Measurements from ENCODE around the gene FBXO36. TPM values are rescaled to one million over a fixed set of nuclear protein-coding genes. Genes with fewer than 3 reads are reported as not detected.
"Not testable (repeated sequence)": the region's sequence is repeated elsewhere in the genome, so short reads cannot be mapped to it uniquely, and the experiment has no call there.

FBXO36 gene
- total RNA-seq, 1 experiment from 2014 or later = 3.1 TPM

GRCh38 chr2:229955663-229956062, 33.4 kb downstream of the FBXO36 start:
- POLR2A ChIA-PET (ENCODE audit: low non-redundant PET) = no interaction called here

DNA sequence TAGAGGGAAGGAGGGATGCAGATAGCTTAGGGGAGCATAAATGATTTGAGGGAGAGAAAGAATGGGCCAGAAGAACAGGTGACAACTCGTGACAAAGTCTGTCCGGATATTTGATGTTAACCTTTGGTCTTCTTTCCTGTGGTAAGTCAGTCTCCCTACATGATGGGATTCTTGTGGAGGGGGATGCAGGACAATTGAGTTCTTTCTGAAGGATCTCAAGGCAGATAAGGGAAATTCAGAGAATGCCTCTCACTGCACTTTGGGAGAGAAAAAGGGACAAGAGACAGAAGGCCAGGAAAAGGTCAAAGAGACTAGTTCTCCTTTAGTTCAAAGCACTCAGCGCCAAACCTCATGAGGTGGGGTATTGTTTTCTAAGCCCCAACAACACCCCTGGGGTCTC, 34.2 kb downstream of the FBXO36 start:
- intact Hi-C loops (cut with micrococcal nuclease; ENCODE audit: unreplicated experiment) = no loop called here
- H3K9me3 ChIP-seq (ENCODE audit: low read depth, low read length, poor library complexity, severe bottlenecking) = no peaks in the 10 kb centered on the region
- no peak overlapping the region for H3K4me3 ChIP-seq (ENCODE audit: low read depth, low read length, poor library complexity, severe bottlenecking)
- H3K4me1 ChIP-seq (ENCODE audit: insufficient read depth, low read length, poor library complexity, severe bottlenecking) = no peaks in the 10 kb centered on the region
- H3K27ac ChIP-seq (ENCODE audit: low read depth, low read length, poor library complexity, severe bottlenecking) = no peak overlapping the region
- ChIA-PET CTCF (no interaction called here), POLR2A (ENCODE audit: low non-redundant PET) (no interaction called here)
- no peaks in the 10 kb centered on the region for H3K27me3 ChIP-seq (replicated peaks; ENCODE audit: insufficient read depth, low read depth, low read length, poor library complexity)
- H3K36me3 ChIP-seq (ENCODE audit: insufficient read depth, low read length, poor library complexity, severe bottlenecking) = no peaks in the 10 kb centered on the region
- DNase-seq (ENCODE audit: low spot score) = no peak
- TF ChIP-seq, protein P1, sequence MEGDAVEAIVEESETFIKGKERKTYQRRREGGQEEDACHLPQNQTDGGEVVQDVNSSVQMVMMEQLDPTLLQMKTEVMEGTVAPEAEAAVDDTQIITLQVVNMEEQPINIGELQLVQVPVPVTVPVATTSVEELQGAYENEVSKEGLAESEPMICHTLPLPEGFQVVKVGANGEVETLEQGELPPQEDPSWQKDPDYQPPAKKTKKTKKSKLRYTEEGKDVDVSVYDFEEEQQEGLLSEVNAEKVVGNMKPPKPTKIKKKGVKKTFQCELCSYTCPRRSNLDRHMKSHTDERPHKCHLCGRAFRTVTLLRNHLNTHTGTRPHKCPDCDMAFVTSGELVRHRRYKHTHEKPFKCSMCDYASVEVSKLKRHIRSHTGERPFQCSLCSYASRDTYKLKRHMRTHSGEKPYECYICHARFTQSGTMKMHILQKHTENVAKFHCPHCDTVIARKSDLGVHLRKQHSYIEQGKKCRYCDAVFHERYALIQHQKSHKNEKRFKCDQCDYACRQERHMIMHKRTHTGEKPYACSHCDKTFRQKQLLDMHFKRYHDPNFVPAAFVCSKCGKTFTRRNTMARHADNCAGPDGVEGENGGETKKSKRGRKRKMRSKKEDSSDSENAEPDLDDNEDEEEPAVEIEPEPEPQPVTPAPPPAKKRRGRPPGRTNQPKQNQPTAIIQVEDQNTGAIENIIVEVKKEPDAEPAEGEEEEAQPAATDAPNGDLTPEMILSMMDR (conservative IDR thresholded peaks at IDR 0.05; ENCODE audit: low read depth, low read length) = no peak
- no peak for TF ChIP-seq EZH2 (IDR thresholded peaks at IDR 0.05; ENCODE audit: borderline replicate concordance, low read depth, low read length, poor library complexity, severe bottlenecking)
- no TSS peak for BruUV-seq (replicated peaks)

More at GRCh38 chr2:229955663-229956062, 33.4 kb downstream of the FBXO36 start:
- no peaks in the 10 kb centered on the region for H3K9me3 ChIP-seq (ENCODE audit: low read depth, low read length, poor library complexity, severe bottlenecking)
- CTCF ChIA-PET = no interaction called here
- no peak for DNase-seq (ENCODE audit: low spot score)
- no peak overlapping the region for H3K4me3 ChIP-seq (ENCODE audit: low read depth, low read length, poor library complexity, severe bottlenecking)
- no peaks in the 10 kb centered on the region for H3K36me3 ChIP-seq (ENCODE audit: insufficient read depth, low read length, poor library complexity, severe bottlenecking)
- TF ChIP-seq, protein P1 (conservative IDR thresholded peaks at IDR 0.05; ENCODE audit: low read depth, low read length) = no peak
- no peak for TF ChIP-seq EZH2 (IDR thresholded peaks at IDR 0.05; ENCODE audit: borderline replicate concordance, low read depth, low read length, poor library complexity, severe bottlenecking)
- H3K27me3 ChIP-seq (replicated peaks; ENCODE audit: insufficient read depth, low read depth, low read length, poor library complexity) = no peaks in the 10 kb centered on the region
- intact Hi-C loops (cut with micrococcal nuclease; ENCODE audit: unreplicated experiment) = no loop called here
- BruUV-seq (replicated peaks) = no TSS peak
- no peak overlapping the region for H3K27ac ChIP-seq (ENCODE audit: low read depth, low read length, poor library complexity, severe bottlenecking)
- H3K4me1 ChIP-seq (ENCODE audit: insufficient read depth, low read length, poor library complexity, severe bottlenecking) = no peaks in the 10 kb centered on the region

GRCh38 chr2:229963596-229963995, 41.3 kb downstream of the FBXO36 start:
- POLR2A ChIA-PET (ENCODE audit: low non-redundant PET); H3K4me1 ChIP-seq (ENCODE audit: insufficient read depth, low read length, poor library complexity, severe bottlenecking); H3K4me3 ChIP-seq (ENCODE audit: low read depth, low read length, poor library complexity, severe bottlenecking); H3K27ac ChIP-seq (ENCODE audit: low read depth, low read length, poor library complexity, severe bottlenecking); CTCF ChIA-PET; intact Hi-C loops (cut with micrococcal nuclease; ENCODE audit: unreplicated experiment); H3K36me3 ChIP-seq (ENCODE audit: insufficient read depth, low read length, poor library complexity, severe bottlenecking); BruUV-seq (replicated peaks); H3K9me3 ChIP-seq (ENCODE audit: low read depth, low read length, poor library complexity, severe bottlenecking); H3K27me3 ChIP-seq (replicated peaks; ENCODE audit: insufficient read depth, low read depth, low read length, poor library complexity): not testable (repeated sequence)
- peak; percentile 28 for DNase-seq (ENCODE audit: low spot score)

DNA sequence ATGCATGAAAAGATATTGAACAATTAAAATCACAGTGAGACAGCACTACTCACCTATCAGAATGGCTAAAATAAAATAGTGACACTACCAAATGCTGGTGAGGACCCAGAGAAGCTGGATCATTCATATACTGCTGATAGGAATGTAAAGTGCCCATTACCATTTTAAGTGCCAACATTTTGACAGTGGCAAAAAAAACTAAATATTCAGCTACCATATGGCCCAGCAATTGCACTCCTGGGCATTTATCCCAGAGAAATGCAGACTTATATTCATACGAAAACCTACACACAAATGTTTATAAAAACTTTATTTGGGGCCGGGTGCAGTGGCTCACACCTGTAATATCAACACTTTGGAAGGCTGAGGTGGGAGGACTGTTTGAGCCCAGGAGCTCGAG, 47.6 kb downstream of the FBXO36 start:
- POLR2A ChIA-PET (ENCODE audit: low non-redundant PET) = no interaction called here
- no peaks in the 10 kb centered on the region for H3K9me3 ChIP-seq (ENCODE audit: low read depth, low read length, poor library complexity, severe bottlenecking)
- TF ChIP-seq, protein P1 (conservative IDR thresholded peaks at IDR 0.05; ENCODE audit: low read depth, low read length) = no peak
- TF ChIP-seq EZH2 (IDR thresholded peaks at IDR 0.05; ENCODE audit: borderline replicate concordance, low read depth, low read length, poor library complexity, severe bottlenecking) = no peak
- H3K27me3 ChIP-seq (replicated peaks; ENCODE audit: insufficient read depth, low read depth, low read length, poor library complexity) = no peaks in the 10 kb centered on the region
- CTCF ChIA-PET = no interaction called here
- intact Hi-C loops (cut with micrococcal nuclease; ENCODE audit: unreplicated experiment) = no loop called here
- no peaks in the 10 kb centered on the region for H3K36me3 ChIP-seq (ENCODE audit: insufficient read depth, low read length, poor library complexity, severe bottlenecking)
- no peaks in the 10 kb centered on the region for H3K4me1 ChIP-seq (ENCODE audit: insufficient read depth, low read length, poor library complexity, severe bottlenecking)
- no peak overlapping the region for H3K4me3 ChIP-seq (ENCODE audit: low read depth, low read length, poor library complexity, severe bottlenecking)
- no peak overlapping the region for H3K27ac ChIP-seq (ENCODE audit: low read depth, low read length, poor library complexity, severe bottlenecking)
- DNase-seq (ENCODE audit: low spot score) = no peak
- no TSS peak for BruUV-seq (replicated peaks)

All from A673 (cell line).